Activated CD4-positive, alpha-beta T cell treated with anti-CD3 and anti-CD28 coated beads, Interleukin-10, Interleukin-2, amounts not matched to agents 100 ng/mL and 50 ng/mL, durations not matched to agents 16 hours and 8 hours (primary cell): ENCODE measurements around the gene GSE1.

ENCODE experiments used
- DNase-seq: peaks from one replicate; pipeline ENCODE4 v3.0.0-alpha.2; 2020

Gene GSE1

GRCh38 chr16:85574672-85575475, 38.2 kb upstream of the GSE1 start:
- no peak for DNase-seq

- no peak for DNase-seq
Observed at GRCh38 chr16:85575920-85576319, 37.2 kb upstream of the GSE1 start.

GRCh38 chr16:85576944-85577343, 36.2 kb upstream of the GSE1 start:
- no peak for DNase-seq

GRCh38 chr16:85577899-85578598, 35.1 kb upstream of the GSE1 start:
- DNase-seq: no peak

DNA sequence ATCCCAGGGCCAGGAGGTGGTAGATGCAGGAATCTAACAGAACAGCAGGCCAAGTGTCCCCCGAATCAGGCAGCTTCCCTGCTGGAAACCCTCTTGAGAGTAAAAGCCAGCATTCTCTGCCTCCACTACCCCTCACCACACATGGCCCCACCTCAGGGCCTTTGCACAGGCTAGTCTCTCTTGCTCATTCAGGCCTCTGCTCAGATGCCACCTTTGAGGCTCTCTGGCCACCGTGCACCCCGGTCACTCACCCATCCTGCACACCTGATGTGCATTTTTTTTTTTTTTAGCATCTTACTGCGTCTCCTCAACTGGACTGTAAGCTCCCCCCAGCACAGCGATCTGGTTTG, 34.5 kb upstream of the GSE1 start:
- DNase-seq: no peak

- DNase-seq: no peak
Observed at GRCh38 chr16:85579191-85579590, 33.9 kb upstream of the GSE1 start.

DNA sequence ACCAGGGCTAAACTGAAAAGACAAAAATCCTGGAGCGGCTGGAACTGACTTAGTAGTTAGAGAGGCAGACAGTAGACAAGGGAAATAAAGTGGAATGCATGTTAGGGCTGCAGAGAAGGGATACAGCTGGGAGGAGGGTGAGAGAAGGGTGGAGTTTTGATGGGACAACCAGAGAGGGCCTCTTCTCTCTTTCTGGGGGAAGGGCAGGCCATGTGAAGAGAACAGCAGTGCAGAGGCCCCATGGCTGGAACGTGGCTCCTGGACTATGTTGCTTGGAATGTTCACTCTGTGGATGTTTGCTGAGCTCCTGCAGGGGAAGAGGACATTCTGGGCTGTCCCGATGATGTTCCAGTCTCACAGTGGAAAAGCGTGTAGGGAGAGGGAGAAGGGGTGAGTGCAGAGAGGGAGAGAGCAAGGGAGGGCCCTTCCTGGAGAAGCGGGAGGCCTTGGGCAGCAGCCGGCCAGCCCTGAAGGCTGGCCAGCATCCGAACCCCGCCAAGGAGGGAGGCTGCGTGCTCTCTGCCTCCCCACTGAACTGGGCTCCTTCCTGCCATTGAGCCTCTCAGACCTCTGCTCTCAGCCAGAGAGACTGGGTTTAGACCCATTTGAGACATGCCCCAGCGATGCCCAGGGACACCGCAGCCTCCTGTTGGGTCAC, 33.1 kb upstream of the GSE1 start:
- no peak for DNase-seq

- DNase-seq: no peak
Observed at GRCh38 chr16:85580684-85581083, 32.4 kb upstream of the GSE1 start.

DNA sequence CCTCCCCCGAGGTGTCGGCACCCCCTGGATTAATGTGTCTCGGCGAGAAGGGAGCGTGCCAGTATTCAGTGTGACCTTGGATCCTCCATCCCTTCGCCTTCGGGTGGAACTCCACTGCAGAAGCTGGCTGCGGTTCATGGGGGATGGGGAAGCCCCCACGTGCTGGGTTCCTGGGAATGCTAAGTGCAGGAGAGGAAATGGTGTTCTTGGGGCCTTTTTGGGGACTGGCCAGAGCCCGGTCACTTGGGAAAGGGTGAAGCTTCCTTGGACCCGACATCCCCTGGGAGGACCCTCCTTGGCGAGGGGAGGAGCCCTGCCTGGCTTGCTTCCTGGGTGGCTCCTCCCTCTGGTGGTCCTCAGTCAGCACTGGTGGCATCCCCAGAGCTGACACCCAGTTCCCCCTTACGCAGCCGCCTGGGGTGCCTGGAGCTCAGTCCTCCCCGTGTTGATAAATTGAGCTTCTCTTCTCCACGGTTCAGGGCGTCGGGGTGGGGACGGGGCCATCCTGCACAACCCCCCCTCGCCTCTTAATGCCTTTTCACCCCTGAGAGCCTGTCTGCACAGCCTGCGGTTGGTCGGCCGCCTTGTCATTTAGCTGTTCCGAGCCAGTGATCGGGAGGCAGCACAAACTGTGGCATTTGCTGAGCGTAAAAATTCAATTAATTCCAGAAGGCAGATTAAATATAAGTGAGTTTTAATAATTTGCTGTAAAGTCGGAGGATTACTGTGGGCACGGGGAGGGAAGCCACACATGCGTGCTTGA, 30.7 kb upstream of the GSE1 start:
- no peak for DNase-seq

DNA sequence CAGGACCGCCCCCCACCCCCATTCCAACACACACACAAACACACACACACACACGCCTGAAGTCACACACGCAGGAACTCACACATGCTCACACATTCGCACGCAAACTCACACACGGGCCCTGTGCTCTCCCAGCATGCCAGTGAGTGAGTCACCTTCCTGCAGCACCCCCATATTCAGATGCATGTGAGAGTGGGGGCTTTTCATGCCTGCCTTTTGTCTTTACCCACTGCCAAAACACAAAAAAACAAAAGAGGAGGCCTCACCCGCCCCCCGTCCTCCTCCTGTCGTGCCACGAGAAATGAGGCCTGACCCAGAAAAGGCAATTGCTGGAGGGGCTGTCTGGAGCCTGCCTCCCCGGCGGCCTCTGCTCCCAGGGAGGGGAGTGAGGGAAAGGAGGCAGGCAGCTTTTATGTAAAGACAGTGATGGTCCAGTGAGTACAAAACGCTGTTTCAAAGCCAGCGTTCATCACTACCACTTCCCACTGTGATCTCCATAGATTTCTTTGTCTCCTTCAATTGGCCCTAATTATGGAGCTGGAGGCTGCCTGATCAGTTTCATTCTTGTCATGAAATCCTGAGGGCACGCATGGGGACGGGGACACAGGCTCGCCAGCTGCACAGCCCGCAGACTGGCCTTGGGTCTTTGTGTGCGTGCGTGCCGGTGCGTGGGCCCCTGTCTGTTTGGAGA, 29.5 kb upstream of the GSE1 start:
- DNase-seq: no peak

GRCh38 chr16:85584267-85584666, 28.9 kb upstream of the GSE1 start:
- DNase-seq: no peak

- DNase-seq: no peak
Observed at GRCh38 chr16:85584819-85585282, 28.3 kb upstream of the GSE1 start.

DNA sequence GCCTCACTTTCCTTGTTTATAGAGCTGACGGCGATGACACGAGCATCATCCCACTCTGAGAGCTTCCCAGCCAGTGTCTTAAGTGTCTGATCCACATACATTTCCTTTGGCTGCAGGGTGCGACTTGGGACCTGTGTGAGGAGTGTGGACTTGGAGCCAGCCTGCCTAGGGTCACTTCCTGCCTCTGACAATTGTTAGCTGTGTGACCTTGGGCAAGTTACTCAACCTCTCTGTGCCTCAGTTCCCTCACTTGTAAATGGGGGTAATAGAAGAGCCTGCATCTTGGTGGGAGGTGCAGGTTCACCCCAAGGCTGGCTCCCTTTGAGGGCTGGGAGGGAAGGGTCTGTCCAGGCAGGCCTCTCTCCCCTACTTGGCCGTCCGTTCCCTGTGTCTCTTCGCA, 27.4 kb upstream of the GSE1 start:
- DNase-seq: no peak

DNA sequence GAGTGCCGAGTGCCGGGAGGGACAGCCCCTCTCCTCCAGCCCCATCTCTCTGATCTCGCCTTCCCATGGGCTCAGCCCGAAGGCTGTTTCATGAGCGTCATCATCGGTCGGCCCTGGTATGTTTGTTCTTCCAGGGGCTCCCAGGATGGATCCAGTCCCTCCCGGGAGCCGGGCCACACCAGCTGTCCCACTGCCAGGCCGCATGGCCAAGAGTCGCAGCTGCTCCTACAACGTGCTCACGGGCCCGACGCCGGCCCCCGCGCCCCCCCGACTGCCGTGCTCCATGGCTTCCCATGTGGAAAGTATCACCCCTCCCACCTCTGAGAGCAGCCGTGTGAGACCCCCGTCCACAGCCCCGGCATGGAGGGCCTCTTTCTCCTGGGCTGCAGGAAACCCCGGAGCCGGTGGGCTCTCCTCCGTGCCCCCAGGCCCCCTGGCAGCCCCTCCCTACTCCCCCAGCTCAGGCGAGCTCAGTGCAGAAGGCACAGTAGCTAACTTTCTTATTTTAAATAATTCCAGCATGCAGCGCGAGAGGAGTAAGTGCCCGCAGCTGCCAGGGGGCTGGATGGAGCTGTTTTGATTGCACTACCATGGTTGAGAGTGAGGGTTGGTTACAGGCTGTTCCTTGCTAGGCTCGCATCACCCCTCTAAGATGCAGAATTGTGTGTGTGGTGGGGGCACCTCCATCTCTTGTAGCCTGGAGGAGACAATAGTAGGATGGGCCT, 26.6 kb upstream of the GSE1 start:
- no peak for DNase-seq

DNA sequence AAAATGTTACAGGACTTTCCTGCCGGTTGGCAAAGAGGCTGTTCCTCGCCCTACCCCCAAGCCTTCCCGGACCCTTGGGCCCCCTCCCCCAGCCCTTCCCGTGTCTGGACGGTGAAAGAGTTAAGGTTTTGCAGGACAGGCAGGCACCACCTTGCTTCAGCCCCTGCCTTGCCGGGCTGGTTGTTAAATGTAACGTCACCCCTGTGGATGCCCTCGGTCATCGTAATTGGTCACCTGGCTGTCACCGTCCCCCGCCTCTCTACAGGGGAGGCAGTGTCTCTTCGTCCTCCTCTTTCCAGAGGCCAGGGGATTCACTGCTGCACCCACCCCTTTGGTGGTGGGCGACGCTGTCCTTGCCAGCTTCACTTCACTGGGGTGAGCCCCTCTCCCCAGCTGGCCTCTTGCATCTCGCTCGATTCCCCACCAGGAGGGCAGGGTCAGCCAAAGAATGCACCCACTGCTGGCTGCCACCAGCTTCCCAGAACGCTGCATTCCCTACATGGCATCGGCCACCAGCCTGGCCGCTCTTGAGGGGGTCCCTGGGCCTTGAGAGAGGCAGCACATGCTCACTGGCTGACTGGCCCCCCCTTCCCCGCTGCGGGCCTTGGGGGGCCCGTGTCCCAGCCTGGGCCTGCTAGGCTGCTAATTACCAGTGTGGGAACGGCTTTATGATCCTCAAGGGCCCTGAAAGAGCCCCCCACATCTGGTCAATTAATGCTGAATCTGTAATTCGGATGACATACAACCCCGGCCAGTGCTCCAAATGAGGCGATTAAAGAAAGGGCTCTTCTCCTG, 25.2 kb upstream of the GSE1 start:
- DNase-seq: no peak

- no peak for DNase-seq
Observed at GRCh38 chr16:85588562-85589503, 24.3 kb upstream of the GSE1 start.

DNA sequence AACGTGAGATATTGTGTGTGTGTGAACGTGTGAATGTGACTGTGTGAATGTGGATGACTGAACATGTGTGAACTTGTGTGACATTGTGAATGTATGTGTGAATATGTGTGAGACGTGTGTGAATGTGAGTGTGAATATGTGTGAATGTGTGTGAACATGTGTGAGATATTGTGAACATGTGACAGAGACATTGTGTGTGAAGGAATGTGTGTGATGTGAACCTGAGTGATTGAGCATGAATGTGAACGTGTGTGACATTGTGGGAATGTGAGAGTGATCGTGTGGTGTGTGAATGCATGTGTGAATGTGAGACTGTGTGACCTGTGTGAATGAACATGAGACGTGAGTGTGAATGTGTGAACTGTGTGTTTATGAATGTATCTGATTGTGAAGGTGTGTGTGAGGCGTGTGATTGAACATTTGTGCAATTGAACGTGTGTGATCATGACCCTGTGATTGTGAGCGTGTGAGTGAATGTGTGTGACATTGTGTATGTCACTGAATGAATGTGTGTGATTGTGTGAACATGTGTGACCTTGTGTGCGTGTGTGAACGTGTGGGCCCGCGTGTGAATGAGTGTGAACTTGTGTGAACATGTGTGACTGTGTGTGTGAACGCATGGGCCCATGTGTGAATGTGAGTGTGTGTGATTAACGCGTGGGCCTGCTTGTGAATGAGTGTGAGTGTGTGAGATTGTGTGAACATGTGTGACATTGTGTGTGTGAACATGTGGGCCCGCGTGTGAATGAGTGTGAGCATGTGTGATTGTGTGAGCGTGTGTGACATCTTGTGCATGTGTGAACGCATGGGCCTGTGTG, 23.2 kb upstream of the GSE1 start:
- DNase-seq: no peak

DNA sequence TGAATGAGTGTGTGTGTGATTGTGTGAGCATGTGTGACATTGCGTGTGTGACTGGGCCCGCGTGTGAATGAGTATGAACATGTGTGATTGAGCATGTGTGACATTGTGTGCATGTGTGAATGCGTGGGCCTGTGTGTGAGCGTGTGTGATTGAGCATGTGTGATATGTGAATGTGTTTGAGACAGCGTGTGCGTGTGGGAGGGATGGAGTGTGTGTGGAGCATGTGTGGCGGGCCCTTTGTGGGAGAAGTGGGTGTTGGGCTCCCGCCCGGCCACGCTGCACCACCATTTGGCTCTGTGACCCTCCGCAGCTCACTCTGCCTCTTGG, 22.7 kb upstream of the GSE1 start:
- no peak for DNase-seq

- DNase-seq: no peak
Observed at GRCh38 chr16:85591381-85591780, 21.7 kb upstream of the GSE1 start.
